Fibroblast of peridontal ligament (primary cell): ENCODE results near the gene CHCHD3.

Source experiments
- DNase-seq: peaks from one replicate; pipeline ENCODE4 v3.0.0-alpha.2; 2010; ENCODE audit errors: extremely low read depth

The CHCHD3 gene

DNA sequence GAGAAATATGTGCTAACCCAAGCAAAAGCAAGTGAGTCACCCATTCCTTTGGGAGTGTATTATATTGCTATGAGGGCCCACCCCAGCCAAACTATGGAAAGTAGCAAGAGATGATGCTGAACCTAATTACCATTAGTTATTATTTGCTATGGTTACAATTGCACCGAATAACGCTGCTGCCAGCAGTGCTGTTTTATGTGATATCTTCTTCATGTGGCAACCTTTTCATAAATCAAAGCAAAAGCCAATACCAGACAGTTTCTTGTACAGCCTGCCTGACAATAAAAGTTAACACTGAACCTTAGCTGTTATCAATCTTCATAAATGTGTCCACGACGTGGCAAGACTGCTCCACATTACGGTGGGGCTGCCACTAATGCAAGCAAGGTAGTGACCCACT, 263.9 kb downstream of the CHCHD3 start:
- peak; percentile 54 for DNase-seq

- DNase-seq: peak; percentile 8
Measured at GRCh38 chr7:132815696-132816311, 266.1 kb downstream of the CHCHD3 start.

- no peak for DNase-seq
Measured at GRCh38 chr7:132815130-132815529, 266.8 kb downstream of the CHCHD3 start.

GRCh38 chr7:132810561-132810960, 271.3 kb downstream of the CHCHD3 start:
- DNase-seq: no peak

GRCh38 chr7:132806834-132807233, 275.1 kb downstream of the CHCHD3 start:
- no peak for DNase-seq

- no peak for DNase-seq
Measured at GRCh38 chr7:132805766-132806165, 276.1 kb downstream of the CHCHD3 start.

GRCh38 chr7:132804849-132805485, 276.9 kb downstream of the CHCHD3 start:
- no peak for DNase-seq

DNA sequence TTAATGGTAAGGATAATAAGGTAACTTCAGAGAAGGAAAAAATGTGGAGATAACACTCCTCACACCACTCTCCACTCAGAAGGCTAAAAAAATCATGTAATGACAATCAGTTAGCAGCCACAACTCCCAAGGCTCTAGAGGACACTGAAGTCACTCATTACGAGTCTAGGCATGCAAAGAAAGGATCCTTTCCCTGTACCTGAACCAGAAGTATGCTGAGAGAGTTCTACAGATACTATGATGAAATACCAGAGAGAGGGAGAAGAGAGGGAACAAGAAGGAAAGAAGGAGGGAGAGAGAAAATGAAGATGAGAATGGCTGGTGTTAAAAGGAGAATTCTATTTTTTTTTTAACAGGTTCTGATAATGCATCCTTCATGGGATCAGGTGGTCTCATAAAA, 281.4 kb downstream of the CHCHD3 start:
- DNase-seq: no peak

DNA sequence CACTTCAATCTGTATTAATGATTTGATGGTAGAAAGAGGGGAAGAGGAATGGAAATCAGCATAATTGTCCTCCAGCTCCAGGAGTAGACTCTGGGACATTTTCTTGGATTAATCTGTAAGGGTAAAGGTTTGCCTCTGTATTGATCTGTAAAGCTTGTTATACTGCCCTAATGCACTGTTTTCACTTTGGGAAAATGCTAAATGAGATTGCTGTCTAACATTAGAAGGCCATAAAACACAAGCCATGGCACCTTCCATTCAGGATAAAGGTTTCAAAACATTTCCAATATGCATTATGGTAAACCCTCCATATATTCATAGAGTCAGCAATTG, 282.8 kb downstream of the CHCHD3 start:
- no peak for DNase-seq

DNA sequence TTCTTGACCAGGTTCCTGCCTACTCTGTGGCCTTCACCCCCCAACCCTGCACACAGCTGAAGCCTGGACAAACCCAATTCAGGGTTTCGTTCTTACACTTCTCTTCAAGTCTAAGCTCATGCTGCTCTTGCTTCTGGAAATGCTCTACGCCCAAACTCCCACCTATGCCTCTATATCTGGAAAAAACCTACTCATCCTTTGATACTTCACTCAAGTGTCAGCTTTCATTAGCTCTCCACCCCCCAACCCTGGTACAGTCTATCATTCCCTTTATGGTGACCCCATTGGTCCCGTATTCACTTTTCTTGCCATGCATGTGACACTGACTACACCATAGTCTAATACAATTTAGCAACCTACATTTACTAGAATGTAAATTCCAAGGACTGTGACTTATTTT, 284.7 kb downstream of the CHCHD3 start:
- no peak for DNase-seq

GRCh38 chr7:132793474-132793873, 288.4 kb downstream of the CHCHD3 start:
- no peak for DNase-seq

DNA sequence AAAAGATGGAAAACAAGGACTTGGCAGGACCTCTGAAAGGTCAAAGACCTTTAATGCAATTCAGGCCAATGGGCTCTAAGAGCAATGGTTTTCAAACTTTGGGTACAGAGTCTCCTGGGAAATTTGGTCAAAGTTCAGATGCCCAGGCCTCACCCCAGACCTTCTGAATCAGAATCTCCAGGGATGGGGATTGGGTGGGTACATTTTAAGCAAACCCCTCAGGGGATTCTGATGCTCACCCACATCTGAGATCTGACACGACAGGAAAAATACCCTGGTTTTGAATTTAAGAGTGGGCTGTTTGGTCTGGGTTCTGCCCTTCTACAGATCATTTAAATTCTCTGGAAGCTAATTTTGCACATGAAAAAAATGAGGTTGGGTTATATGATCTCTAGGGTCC, 290.9 kb downstream of the CHCHD3 start:
- DNase-seq: no peak

DNA sequence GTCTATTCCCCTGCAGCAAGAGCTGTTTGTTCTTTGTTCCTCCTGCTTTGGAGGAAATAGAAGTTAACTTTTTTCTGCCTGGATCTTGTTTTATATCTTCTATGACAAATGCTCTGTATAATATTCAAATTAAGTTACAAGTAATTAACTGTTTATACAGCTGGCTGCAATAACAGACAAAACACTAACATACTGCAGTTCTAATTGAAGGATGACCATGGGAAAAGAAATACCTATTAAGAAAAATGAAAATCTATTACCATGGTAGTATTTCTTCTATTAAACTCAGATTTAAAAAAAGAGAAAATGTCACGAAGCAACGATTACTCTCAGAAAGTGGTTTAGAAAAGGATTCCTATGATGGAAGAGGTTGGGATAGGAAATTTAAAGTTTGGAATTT, 291.8 kb downstream of the CHCHD3 start:
- no peak for DNase-seq

- no peak for DNase-seq
Measured at GRCh38 chr7:132789281-132789680, 292.6 kb downstream of the CHCHD3 start.

DNA sequence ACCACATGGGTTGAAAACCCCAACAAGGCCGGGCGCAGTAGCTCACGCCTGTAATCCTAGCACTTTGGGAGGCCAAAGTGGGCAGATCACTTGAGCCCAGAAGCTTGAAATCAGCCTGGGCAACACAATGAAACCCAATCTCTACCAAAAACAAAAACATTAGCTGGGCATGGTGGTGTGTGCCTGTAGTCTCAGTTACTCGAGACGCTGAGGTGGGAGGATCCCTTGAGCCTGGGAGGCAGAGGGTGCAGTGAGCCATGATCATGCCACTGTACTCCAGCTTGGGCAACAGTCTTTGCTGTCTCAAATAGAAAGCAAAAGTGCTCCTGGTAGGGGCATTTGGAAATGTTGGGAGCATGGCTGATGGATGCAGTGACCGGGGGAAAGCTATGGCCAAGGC, 296.0 kb downstream of the CHCHD3 start:
- no peak for DNase-seq

- no peak for DNase-seq
Measured at GRCh38 chr7:132784406-132784805, 297.5 kb downstream of the CHCHD3 start.

GRCh38 chr7:132783824-132784223, 298.1 kb downstream of the CHCHD3 start:
- DNase-seq: peak; percentile 89

DNA sequence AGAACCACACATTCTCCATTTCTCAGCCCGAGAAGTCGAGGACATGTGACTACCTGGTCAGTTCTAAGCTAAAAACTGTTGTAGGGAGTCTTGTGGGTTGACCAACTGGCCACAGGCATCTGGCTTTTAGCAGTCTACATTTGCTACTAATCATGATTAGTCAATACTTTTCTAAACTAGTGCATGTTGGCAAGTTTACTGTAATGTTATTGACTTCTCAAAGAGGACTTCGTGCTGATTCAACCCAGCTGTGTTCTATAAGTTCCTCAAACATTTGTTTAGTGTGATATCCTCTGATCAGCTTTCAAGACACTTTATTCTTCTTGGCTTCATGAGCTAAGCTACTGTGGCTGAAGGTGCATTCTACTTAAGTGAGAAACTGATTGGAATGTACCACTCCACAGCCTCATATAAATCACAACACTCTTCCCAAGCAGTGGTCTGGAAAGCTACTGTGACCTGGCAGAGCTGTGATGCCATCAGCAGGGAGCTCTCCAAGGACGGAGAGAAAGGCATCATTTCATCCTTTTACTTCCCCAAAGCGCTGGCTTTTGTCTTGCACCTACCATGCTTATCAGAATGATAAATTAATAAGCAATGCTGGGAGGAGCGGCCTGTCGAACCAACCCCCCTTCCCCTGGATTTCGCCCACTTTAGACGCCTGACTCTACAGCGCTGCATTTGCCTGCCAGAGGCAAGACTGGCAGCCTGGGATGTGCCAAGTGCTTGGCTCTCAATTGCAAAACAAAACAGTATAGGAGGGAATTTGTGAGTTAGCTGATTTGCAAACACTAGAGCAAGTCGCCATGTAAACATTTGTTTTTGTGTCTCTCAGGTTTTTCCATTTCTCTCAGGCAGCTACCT, 298.9 kb downstream of the CHCHD3 start:
- DNase-seq: peak; percentile 98

- DNase-seq: no peak
Measured at GRCh38 chr7:132780822-132781221, 301.1 kb downstream of the CHCHD3 start.

DNA sequence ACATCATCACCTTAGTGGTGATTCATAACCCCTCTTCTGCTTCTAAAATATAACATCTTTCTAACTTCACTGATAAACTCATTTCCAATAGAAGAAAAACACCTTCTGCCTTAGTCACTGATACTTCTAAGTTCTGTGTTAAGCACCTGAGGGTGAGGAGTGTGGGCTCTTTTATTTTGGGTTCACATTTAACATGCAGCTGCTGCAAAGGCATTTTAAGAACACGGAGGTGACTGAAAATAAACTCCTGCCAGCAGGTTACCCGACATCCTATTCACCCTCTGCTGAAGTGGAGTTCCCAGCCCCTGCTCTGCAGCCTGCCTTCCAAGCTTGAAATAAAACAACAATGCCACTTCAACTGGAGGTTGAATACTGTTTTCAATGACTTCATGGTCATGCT, 302.7 kb downstream of the CHCHD3 start:
- DNase-seq: no peak

GRCh38 chr7:132778761-132779160, 303.1 kb downstream of the CHCHD3 start:
- DNase-seq: no peak

DNA sequence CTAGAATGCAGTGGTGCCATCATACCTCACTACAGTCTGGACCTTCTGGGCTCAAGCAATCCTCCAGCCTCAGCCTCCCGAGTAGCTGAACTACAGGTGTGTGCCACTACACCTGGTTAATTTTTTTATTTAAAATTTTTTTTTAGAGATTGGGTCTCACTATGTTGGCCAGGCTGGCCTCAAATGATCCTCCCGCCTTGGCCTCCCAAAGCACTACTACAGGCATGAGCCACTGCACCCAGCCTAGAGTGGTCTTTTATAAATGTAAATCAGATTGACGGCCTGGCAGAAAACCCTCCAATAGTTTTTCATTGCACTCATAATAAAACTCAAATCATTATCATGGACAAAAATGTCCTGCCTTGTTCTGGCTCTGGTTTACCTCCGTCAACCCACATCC, 303.9 kb downstream of the CHCHD3 start:
- DNase-seq: no peak

GRCh38 chr7:132777414-132777813, 304.5 kb downstream of the CHCHD3 start:
- no peak for DNase-seq
